ENCODE data around the gene PPP2R2C. TPM values are rescaled to one million over a fixed set of nuclear protein-coding genes. Genes with fewer than 3 reads are reported as not detected.

The PPP2R2C gene
- total and polyA plus RNA-seq, 10 donors: 0.07 to 1.3 (median 0.23) TPM; not detected in 1

GRCh38 chr4:6409381-6409780 lies 63.0 kb downstream of the PPP2R2C start:
- Histone ChIP-seq H3K4me1 (no peaks in the 10 kb centered on the region), H3K27ac (no peak overlapping the region), H3K9me3 (peaks cover 0 to 6% (median 0%) of the 10 kb centered on the region in 8 donors), H3K36me3 (no peaks in the 10 kb centered on the region), H3K27me3 (replicated peaks in 1 of 7) (peaks cover 0 to 37% (median 11%) of the 10 kb centered on the region in 7 donors), H3K4me3 (no peak overlapping the region)
- 47 to 90% (median 84%) methylated on average over 4 to 6 of the region's 6 CpGs for WGBS, 5 donors
- DNase-seq: peak; percentile 52
- intact Hi-C loops (cut with DNase I; ENCODE audit: low total_unique reads): no loop called here
- no peak for TF ChIP-seq POLR2AphosphoS5 (IDR thresholded peaks at IDR 0.05)

GRCh38 chr4:6408263-6408662 lies 64.2 kb downstream of the PPP2R2C start:
- intact Hi-C loops (cut with DNase I; ENCODE audit: low total_unique reads): no loop called here
- DNase-seq: peak; percentile 8
- Histone ChIP-seq H3K4me1 (no peaks in the 10 kb centered on the region), H3K27ac (no peak overlapping the region), H3K4me3 (no peak overlapping the region), H3K36me3 (no peaks in the 10 kb centered on the region), H3K27me3 (replicated peaks in 1 of 7) (peaks cover 0 to 45% (median 14%) of the 10 kb centered on the region in 7 donors), H3K9me3 (peaks cover 0 to 6% (median 0%) of the 10 kb centered on the region in 8 donors)
- no peak for TF ChIP-seq POLR2A (IDR thresholded peaks at IDR 0.05)
- TF ChIP-seq POLR2AphosphoS5 (IDR thresholded peaks at IDR 0.05): no peak
- TF ChIP-seq CTCF (IDR thresholded peaks at IDR 0.05 in 8 of 11, conservative IDR thresholded peaks at IDR 0.05 in 3 of 11): no peak
- 44 to 72% (median 63%) methylated on average over 4 of the region's 4 CpGs for WGBS, 5 donors

GRCh38 chr4:6405397-6405706 lies 67.1 kb downstream of the PPP2R2C start:
- H3K4me1 ChIP-seq: no peaks in the 10 kb centered on the region
- DNase-seq: no peak
- H3K27me3 ChIP-seq (replicated peaks in 1 of 7): peaks cover 0 to 66% (median 23%) of the 10 kb centered on the region in 7 donors
- intact Hi-C loops (cut with DNase I; ENCODE audit: low total_unique reads): no loop called here
- 2 to 17% (median 8%) methylated on average over 2 of the region's 2 CpGs for WGBS, 5 donors
- no peak overlapping the region for H3K4me3 ChIP-seq
- H3K27ac ChIP-seq: no peak overlapping the region
- no peaks in the 10 kb centered on the region for H3K36me3 ChIP-seq
- no peaks in the 10 kb centered on the region for H3K9me3 ChIP-seq
- TF ChIP-seq POLR2AphosphoS5 (IDR thresholded peaks at IDR 0.05): no peak
- no peak for TF ChIP-seq CTCF (IDR thresholded peaks at IDR 0.05 in 8 of 11, conservative IDR thresholded peaks at IDR 0.05 in 3 of 11)
- no peak for TF ChIP-seq POLR2A (IDR thresholded peaks at IDR 0.05)

- TF ChIP-seq POLR2A (IDR thresholded peaks at IDR 0.05): no peak
- no peak for TF ChIP-seq CTCF (IDR thresholded peaks at IDR 0.05 in 8 of 11, conservative IDR thresholded peaks at IDR 0.05 in 3 of 11)
- TF ChIP-seq POLR2AphosphoS5 (IDR thresholded peaks at IDR 0.05): no peak
- no peaks in the 10 kb centered on the region for H3K36me3 ChIP-seq
- H3K4me3 ChIP-seq: no peak overlapping the region
- no peak for DNase-seq
- intact Hi-C loops (cut with DNase I; ENCODE audit: low total_unique reads): no loop called here
- no peak overlapping the region for H3K27ac ChIP-seq
- H3K4me1 ChIP-seq: no peaks in the 10 kb centered on the region
- H3K27me3 ChIP-seq (replicated peaks in 1 of 7): peaks cover 0 to 69% (median 23%) of the 10 kb centered on the region in 7 donors
- H3K9me3 ChIP-seq: no peaks in the 10 kb centered on the region
- 65 to 69% (median 67%) methylated on average over 22 of the region's 22 CpGs for WGBS, 5 donors
These were observed 67.6 kb downstream of the PPP2R2C start for GRCh38 chr4:6404611-6405396.
